NCI-H1436 (cell line): ENCODE results near the gene RB1.

ENCODE experiments used
- DNase-seq: peaks from one replicate; lab custom pipeline; 2025; lab: John Stamatoyannopoulos, UW

The RB1 gene

DNA sequence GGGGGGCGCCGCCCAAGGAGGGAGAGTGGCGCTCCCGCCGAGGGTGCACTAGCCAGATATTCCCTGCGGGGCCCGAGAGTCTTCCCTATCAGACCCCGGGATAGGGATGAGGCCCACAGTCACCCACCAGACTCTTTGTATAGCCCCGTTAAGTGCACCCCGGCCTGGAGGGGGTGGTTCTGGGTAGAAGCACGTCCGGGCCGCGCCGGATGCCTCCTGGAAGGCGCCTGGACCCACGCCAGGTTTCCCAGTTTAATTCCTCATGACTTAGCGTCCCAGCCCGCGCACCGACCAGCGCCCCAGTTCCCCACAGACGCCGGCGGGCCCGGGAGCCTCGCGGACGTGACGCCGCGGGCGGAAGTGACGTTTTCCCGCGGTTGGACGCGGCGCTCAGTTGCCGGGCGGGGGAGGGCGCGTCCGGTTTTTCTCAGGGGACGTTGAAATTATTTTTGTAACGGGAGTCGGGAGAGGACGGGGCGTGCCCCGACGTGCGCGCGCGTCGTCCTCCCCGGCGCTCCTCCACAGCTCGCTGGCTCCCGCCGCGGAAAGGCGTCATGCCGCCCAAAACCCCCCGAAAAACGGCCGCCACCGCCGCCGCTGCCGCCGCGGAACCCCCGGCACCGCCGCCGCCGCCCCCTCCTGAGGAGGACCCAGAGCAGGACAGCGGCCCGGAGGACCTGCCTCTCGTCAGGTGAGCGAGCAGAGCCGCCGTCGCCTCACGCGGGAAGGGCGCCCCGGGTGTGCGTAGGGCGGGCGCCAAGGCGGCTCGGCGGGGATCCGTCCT, at the start of gene RB1:
RB1 (plus strand) TSS at position 393 of the 784 bp plus-strand sequence; CDS start at position 555, 162 bp downstream.
- DNase-seq, result peak; percentile 79

- DNase-seq, result no peak
Measured at GRCh38 chr13:48253849-48254248, 49.7 kb upstream of the RB1 start.

GRCh38 chr13:48255090-48255489, 48.5 kb upstream of the RB1 start:
- no peak for DNase-seq

- no peak for DNase-seq
Measured at GRCh38 chr13:48255954-48256353, 47.6 kb upstream of the RB1 start.

DNA sequence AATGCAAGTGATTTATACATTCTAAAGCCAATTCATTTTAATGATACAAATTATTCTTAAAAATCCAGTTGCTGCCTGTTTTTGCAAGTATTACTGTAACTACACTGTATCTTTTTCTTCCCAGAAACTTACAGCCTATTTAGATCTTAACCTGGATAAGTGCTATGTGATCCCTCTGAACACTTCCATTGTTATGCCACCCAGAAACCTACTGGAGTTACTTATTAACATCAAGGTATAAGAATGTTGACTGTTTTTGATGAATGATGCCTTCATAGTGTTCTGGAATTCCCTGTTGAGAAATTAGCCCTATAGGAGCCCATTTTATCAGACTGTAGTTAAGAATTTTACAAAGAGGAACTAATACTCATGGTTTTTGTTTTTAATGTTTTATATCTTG, 45.5 kb upstream of the RB1 start:
- no peak for DNase-seq

DNA sequence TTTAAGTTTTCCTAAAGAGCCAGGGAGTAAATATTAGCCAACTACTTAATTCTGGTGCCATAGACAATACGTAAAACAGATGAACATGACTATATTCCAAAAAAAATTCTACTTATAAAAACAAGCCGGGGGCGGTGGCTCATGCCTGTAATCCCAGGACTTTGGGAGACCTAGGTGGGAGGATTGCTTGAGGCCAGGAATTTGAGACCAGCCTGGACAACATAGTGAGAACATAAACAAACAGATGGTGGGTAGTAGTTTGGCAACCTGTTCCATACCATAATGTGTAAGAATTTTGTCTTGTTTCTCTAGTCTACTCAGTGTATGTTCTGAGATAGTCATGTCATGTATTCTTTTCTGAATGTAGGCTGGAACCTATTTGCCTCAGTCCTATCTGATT, 45.1 kb upstream of the RB1 start:
- no peak for DNase-seq

DNA sequence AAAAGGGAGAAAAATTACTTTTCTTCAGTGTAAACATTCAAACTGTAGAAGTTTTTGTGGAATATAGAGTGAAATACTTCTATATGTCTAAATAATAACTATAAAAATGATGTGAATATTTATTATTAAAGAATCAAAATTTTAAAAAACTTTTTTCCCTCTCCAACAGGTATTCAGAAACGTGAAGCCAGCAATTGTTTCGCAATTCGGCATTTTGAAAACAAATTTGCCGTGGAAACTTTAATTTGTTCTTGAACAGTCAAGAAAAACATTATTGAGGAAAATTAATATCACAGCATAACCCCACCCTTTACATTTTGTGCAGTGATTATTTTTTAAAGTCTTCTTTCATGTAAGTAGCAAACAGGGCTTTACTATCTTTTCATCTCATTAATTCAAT, 42.6 kb upstream of the RB1 start:
- DNase-seq, result no peak

GRCh38 chr13:48263196-48263595, 40.4 kb upstream of the RB1 start:
- no peak for DNase-seq

DNA sequence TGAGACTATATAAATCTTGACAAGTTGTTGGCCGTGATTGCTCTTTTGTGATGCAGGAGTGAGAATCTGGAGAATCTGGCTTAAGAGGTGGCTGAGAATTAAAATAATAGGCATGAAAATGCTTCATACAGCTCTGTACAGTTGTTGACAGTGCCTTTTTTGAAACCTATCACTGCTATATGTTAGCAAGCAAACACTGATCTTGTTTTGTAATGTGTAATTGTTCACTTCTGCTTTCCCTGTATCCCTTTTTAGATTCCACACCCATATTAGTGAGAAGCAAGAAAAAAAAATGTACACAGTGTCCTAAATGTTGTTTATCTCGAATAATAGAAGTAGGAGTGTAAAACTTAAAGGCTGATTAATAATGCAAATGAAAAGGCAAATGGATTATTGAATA, 39.5 kb upstream of the RB1 start:
- DNase-seq, result no peak

- DNase-seq, result no peak
Measured at GRCh38 chr13:48265217-48265815, 38.2 kb upstream of the RB1 start.

- DNase-seq, result no peak
Measured at GRCh38 chr13:48266150-48266549, 37.4 kb upstream of the RB1 start.

GRCh38 chr13:48266701-48267639, 36.6 kb upstream of the RB1 start:
- DNase-seq, result no peak

DNA sequence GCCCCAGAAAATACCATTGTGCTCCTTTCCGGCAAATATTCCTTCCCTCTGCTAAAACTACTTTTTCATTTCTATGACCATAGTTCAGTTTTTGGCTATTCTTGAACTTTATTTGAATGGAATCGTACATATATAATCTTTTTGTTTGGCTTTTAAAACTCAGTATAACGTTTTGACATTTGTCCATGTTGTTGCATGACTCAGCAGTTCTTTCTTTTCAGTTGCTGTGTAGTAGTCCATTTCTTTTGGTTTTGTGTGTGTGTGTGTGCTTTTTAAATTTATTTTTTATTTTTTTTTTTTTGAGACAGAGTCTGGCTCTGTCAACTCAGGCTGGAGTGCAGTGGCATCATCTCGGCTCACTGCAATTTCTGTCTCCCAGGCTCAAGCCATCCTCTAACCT, 35.5 kb upstream of the RB1 start:
- no peak for DNase-seq

DNA sequence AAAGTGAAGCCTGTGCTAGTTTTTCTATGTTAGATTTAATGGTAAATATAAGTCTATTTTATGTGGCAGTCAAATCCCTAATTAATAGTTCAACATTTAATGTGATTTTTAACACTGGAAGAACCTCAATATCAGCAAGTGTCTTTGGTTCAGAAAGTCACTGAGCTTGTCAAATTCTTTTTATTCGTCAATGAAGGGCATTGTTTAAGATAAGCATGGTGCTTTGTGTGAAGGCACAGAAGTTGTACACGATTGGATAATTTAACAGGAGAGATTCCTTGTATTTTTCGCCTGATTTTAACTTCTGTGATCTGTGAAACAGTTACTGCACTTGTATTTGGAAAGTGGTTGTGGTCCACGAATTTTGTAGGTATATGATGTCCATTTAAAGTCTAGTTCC, 30.2 kb upstream of the RB1 start:
- no peak for DNase-seq

DNA sequence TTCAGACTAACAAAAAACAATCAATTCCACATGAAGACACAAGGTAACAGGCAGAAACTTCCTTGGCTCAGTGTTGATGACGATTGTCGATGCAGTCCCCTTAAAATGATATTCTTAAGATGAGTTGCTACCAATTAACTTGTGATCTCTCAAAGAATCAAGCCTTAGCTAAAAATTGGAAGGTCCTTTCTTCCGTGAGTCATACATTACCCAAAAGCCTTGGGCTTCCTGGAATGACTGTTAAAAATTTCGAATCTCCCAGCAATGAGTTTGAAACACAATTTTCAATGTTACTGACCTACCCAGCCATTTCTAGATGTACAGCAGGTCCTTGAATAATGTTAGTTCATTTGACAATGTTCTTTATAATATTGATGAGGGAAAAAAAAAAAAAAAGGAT, 28.0 kb upstream of the RB1 start:
- no peak for DNase-seq

DNA sequence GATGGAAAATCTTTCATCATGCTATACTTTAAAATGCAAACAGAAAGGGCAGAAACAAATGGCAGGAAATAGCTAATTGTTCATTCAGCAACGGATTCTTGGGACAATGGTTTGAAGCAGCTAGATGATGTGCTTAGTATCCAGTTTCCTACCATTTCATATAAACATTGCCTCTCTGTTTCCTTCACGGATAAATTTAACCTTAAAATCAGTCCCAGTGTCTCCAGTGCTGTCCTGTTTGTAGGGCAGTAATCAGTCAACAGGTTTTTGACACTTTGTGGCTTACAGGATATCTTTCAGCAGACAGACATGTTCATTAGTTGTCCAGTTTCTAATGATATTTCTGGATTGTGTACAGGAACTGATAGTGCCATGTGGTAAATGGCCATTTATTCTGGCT, 24.7 kb upstream of the RB1 start:
- DNase-seq, result peak; percentile 4

DNA sequence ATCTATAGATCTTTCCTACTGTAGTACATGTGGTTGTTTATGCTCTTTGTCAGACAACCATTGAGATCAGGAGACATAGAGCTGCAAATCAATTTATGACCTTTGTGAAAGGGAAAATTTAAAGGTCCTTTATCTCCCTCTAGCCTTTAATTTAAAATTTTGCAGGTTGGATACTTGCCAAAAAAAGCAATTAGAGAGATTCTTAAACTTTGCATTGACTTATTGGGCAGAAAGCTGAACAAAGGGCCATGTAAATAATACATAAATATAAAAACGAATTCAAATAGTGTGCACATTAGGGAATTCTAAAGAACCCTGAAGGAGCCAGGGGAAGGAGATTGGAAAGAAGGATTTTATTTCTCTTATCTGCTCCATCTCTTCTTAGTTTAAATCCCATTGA, 22.0 kb upstream of the RB1 start:
- no peak for DNase-seq

GRCh38 chr13:48291730-48292129, 11.8 kb upstream of the RB1 start:
- no peak for DNase-seq

DNA sequence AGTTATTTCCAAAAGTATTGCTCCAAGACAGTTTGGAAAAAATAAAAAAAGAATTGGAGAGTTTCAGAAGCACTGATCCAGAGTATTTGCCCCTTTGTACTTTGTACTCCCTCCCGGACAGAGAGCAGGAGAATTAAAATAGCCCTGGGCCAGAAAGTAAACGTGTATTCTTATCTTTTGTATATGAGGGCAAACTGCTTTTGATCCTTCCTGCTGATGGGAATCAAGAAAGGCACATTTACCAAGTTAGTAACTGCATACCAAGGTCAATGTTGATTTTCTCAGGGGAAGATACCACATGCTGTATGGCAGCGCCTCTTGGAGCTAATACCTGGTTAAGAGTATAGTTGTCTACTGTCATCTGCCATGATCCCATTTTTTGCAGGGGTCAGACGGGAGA, 10.9 kb upstream of the RB1 start:
- DNase-seq, result no peak

DNA sequence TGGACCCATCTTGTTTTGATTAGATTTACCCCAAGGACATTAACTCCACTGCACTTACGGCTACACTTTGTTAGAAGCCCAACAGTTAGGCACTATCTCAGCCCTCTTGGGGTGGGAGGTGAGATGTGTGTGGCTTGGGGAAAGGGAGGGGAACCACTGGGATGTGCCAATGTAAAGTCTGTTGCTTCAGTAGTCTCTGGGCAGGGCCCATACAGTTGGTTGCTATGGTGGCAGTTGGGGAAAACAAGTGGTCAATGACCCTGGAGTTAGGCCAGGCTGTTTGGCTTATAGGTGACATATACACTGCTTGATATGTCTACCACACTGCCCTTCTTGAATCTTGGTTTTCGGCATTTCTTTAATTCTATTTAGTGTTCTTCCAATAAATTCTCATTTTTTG, 8.9 kb upstream of the RB1 start:
- no peak for DNase-seq

DNA sequence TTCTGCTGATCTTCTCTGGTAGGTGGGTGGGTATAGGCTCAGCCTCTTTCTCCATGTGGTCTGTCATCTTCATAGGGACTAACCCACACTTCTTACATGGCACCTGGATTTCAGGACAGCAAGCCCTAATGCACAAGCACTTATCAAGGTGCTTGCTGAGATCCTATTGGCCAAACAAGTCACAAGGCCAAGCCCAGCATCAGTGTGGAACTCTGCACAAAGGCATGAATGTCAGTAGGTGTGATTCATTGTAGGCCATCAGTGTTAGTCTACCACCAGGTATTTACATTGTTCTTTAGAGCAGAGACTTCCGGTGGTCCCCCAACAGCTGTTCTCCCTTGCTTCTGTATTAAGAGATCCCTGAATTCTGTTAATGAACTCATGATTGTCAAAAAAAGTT, 8.3 kb upstream of the RB1 start:
- DNase-seq, result no peak

GRCh38 chr13:48296528-48296927, 7.0 kb upstream of the RB1 start:
- no peak for DNase-seq
